AG20443 (cell line): ENCODE data around the gene PCCA.
"Not testable (repeated sequence)": the region's sequence is repeated elsewhere in the genome, so short reads cannot be mapped to it uniquely, and the experiment has no call there.

Experiments
- DNase-seq: peaks from one replicate; pipeline ENCODE4 v3.0.0; 2012; ENCODE audit warnings: low spot score, mixed read lengths

Gene PCCA

GRCh38 chr13:100097821-100098220 is 8.9 kb downstream of the PCCA start:
- no peak for DNase-seq

DNA sequence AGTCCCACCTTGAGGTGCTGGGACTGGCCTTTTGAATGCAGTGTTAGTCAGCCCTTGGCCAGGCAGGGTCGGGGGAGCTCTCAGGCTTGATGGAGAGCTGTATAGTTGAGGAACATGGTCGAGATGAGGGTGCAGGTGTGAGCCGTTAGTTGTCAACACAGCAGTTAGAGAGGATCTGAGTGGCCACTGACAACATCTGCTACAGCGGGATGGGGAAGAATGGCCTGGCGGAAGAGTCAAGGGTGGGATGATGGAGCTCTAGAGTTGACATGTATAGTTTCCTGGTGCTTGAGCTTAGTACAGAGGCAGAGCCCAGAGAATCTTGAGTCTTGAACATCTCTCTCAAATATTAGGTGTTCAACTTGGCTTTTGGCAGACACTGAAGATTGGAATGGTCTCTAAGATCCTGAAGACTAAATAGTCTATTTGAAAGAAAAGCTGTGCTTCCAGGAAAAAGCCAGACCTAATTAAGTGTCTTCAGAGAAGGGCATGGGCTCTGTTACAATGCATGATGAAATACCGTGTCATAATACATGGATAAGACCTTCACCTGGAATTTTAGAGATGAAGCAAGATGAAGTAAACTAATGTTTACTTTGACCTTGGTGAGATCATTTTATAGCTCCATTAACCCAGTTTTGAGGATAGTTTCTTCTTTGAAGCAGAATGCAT is 9.7 kb downstream of the PCCA start:
- no peak for DNase-seq

GRCh38 chr13:100099117-100099445 is 10.2 kb downstream of the PCCA start:
- not testable (repeated sequence) for DNase-seq

DNA sequence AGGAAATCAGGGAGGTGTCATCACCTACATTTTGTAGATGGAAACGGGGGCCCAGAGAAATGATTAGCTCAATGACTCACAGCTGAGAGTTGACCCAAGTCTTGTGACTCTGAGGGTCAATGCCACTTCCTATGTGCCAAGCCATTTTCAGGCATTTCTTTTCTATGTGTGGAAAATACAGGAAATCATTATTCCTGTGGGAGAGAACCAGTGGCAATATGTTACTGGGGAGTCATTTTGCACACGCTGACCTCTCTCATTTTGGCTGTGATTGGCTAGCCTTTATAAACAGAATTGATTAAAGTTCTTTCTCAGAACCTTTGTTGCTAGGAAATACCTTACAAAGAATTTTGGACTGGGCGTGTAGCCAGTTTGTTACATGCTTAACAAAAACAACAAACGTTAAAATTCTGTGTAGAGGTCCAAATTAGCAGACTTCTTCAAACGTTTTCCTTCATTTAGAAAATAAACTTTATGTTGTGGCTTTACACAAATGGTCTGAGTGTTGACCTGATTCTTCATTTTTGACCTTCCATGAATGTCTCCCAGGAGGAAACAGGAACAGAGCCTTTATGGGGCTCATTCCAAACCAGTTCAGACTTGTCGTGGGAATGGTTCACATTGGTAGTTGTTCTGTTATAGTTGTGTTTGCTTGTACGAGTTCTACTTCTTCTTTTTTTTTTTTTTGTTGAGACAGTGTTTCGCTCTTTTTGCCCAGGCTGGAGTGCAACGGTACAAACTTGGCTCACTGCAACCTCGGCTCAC is 11.4 kb downstream of the PCCA start:
- DNase-seq = peak; percentile 20

DNA sequence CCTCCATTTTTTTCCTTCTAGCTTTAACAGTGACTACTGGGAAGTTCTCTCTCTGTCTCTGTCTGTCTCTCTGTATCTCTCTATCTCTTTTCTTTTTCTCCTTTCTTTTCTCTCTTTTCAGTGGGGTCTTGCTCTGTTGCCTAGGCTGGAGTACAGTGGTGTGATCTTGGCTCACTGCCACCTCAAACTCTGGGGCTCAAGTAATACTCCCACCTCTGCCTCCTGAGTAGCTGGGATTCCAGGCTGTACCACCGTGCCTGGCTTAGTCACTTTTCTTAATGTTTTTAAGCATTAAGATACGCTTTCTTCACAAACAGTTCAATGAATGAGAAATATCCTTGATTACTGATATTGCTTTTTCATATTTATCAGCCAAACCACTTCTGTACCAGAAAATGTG is 13.1 kb downstream of the PCCA start:
- DNase-seq = no peak

DNA sequence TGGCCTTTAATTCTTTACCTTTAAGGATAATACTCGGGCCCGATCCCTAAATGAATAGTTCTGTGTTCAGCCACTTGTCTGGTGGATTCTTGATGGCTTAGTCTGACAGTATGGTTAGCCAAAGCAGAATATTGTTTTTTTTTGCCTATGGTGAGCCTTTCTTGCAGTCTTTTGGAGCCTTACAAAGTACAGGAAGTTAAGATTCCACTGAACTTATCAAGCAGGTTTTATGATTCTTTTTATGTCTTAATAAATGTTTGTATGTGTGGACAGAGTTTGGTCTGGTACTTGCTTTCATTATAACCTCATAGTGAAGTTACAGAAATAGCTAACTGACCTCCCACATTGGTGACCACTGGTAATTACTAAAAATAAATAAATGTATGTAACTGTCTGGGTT is 17.1 kb downstream of the PCCA start:
- no peak for DNase-seq

DNA sequence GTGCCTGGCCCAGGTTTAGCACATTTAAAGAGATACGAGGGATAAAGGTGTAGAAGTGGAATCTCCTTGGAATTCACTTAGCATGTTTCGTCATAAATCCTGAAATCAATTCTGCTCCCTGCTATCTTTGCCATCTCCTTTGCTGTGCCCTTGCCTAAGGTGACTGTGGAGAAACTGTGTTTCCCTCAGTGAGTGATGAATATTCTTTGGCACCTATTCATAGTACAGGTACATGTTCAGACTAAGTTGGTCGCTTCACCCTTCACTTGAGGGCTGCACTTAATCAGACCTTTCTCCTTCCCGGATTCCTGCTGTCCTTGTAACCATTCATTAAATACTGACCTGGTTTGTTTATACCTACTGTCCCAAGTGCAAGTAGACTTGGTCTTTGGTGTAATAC is 17.8 kb downstream of the PCCA start:
- no peak for DNase-seq

- DNase-seq = peak; percentile 16
Measured at GRCh38 chr13:100108913-100109507, 20.1 kb downstream of the PCCA start.

DNA sequence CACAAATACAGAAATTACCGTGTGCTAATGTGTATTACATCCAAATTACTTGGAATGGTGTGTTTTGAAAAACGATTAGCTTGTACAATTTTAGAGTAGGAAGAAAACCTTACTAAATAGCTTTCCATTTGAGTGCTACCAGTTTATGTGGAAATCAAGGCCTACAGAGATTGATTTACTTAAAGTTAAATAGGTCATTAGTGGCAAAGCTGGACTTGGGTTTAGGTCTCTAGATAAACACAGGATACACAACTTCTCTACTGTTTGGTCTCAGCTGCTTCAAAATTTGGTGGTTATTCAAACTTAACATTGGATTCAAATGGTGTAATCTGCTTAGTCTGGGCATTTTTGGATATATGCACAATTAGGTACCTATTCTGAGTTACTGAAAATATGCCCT is 21.4 kb downstream of the PCCA start:
- no peak for DNase-seq

DNA sequence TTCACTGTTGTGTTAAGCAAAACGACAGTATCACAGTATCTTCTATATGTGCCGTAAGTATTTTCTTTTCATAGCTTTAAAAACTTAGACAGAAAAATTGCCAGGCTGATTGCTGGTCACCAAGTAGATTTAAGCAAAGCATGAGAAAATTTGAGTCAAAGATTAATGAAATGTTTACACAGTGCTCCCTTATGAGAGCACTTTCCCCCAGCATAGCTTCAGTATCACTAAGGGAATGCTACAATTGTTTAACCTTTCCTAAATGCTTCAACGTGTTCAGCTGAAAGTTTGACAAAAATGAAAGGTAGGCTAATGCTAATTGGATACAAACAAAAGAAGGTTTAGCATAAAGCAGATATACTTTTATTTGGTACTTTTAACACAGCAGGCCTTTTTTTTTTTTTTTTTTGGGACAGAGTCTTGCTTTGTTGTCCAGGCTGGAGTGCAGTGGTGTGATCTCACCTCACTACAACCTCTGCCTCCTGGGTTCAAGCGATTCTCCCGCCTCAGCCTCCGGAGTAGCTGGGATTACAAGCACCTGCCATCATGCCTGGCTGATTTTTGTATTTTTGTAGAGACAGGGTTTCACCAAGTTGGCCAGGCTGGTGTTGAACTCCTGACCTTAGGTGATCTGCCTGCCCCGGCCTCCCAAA is 23.4 kb downstream of the PCCA start:
- DNase-seq = no peak

DNA sequence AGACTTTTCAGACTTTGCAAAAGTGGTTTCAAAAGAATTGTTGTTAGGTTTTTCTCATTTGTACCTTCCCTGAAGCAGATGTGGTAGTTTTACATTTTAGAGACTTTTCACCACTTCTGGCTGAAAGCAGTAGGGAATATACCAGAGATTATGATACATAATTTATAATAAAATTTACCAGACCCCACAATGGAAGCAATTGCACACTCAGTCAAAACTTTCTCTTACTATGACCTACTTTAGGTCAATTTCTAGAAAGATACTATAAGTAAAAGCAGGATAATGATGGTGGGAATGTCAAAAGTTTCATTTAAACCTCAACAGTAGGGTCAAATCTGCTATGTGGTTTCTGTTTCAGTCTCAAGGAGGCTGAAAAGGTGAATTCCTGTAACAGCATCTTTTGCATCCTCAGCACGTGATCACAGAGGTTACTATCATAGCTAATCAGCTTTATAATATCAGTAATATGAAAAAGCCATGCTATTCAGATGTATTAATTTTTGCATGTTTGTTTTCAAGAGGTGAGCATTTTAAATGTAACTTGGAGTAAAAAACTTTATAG is 26.9 kb downstream of the PCCA start:
- no peak for DNase-seq

- DNase-seq = no peak
Measured at GRCh38 chr13:100124265-100124664, 35.4 kb downstream of the PCCA start.

DNA sequence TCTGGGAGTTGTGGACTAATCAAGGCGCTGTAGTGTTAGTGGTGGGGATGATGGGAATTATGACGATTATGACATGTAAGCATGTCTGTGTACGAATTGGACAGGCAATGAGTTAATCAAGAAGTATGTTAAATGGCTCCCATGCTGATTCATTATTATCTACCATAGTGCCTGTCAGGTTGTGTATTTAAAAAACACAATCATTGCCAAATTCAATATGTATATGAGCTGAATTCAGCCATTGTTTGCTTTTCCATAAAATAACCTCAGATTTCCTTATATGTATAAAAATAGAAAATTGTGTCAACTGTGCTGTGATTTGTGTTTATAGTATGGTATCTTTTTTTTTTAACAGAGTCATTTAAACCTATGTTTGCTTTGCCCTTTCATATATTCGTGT is 37.1 kb downstream of the PCCA start:
- no peak for DNase-seq

GRCh38 chr13:100128373-100128772 is 39.5 kb downstream of the PCCA start:
- DNase-seq = no peak

DNA sequence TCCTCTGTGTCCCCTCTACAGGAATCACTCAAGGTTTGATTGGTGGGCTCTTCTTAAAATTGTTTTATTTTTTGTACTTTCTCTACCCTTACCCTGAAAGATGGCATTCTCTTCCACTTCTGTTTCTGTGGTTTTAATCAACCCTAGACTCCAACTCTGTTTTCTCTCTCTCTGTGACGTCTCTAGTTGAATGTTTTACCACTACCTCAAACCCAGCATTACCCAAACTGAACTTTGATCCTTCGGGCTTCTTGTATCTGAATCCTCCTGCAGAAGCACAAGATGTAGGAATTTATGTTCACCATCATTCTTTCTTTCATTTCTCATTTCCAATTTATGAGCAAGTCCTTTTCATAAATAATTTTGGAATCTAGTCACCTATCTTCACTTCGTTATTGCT is 39.9 kb downstream of the PCCA start:
- DNase-seq = no peak

- DNase-seq = peak; percentile 26
Measured at GRCh38 chr13:100129605-100130004, 40.7 kb downstream of the PCCA start.

DNA sequence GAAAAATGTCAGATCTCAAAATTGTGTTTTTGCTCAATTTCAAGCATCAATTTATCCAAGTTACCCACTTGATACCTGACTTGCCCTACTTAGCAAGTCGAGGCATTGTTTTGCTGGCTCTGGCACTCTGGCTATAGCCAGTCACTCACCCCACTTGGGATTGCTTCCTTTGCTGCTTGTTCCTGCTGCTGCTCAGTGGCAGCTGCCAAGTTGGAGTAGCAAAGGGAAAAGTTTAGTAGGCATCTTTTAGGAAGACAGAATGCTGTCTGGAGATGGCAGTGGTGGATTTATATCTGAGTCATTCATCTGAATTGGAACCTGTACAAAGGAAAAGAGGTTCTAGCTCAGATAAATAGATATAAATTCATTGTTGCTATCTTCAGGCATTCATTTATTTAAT is 41.2 kb downstream of the PCCA start:
- DNase-seq = peak; percentile 19

GRCh38 chr13:100130930-100131511 is 42.1 kb downstream of the PCCA start:
- DNase-seq = no peak

DNA sequence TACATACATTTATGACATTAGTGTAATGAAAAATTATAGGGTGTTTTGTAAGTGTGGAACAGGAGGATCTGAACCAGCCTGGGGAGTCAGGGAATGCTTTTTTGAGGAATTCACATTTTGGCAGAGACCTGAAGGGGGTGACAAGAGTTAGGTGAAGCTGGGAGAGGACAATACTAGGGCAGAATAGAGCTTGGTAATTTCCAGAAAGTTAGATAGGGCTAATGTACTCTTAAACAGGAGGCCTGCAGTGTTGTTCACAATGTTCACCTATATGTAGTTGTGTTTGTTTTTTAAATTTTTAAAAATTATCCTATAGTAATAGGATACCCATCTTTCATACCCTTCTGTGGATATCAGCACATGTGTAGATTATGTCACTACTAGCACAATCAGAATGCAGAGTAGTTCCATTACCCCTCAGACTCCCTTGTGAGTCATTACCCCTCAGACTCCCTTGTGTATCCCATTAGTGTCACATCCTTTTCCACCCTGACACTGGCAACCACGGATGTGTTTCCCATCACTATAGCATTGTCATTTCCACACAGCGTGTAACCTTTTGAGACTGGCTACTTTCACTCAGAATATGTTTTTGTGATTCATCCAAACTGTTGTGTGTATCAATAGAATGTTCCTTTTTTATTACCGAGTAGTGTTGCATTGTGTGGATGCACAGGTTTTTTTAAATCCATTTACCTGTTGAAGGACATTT is 43.1 kb downstream of the PCCA start:
- DNase-seq = peak; percentile 83

DNA sequence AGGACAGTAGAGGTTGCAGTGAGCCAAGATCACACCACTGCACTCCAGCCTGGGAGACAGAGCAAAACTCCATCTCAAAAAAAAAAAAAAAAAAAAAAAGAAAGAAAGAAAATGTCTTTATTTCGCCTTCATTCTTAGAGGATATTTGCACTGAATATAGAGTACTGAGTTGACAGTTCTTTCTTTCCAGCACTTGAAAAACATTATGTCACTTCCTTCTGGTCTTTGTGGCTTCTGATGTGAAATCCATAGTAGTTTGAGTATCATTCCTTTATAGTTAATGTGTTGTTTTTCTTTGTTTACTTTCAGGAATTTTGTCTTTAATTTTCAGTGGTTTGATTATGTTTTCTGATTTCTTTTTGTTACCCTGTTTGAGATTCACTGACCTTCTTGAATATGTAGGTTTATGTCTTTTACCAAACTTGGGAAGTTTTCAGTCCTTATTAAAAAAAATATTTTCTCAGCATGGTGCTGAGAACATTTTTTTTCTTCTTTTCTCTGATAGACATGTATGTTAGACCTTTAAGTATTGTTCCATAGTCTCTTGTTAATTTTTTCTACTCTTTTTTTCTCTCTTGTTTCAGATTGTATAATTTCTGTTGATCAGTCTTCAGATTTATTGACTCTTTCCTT is 50.1 kb downstream of the PCCA start:
- no peak for DNase-seq

DNA sequence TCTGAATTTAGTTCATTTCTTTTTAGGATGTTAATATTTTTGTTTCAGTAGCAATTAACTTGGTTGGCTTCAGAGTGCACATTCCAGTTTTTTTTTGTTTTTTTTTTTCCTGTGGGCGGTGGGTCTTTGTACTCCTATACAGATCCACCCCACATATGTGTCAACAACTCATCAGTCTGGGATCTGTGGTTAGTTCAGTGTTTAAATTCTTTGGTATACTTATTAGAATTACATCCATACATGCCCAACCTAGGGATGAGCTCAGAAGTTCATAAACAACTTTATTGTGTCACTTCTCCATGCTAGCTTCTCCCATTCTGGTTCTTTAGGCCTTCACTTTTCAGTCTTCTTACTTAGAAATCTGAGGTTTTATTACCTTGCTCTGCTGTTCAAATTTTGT is 50.9 kb downstream of the PCCA start:
- no peak for DNase-seq
